H1 (cell line): ENCODE measurements around the gene CCDC178. TPM values are rescaled to one million over a fixed set of nuclear protein-coding genes. Genes with fewer than 3 reads are reported as not detected.

Experiments
- CTCF ChIA-PET: fragments of 300-600 bp; sonication (Branson Sonifier 250); formaldehyde crosslinking; loops from one replicate; lab custom pipeline; 2021; ENCODE audit not compliant: partially characterized antibody; lab: Charles Lee
- POLR2A ChIA-PET: fragments of 300-600 bp; sonication (Branson Sonifier 250); formaldehyde crosslinking; loops from one replicate; lab custom pipeline; 2021; ENCODE audit warnings: inconsistent platforms; ENCODE audit not compliant: partially characterized antibody; lab: Charles Lee
- DNase-seq, 2 experiments: peaks; one replicate each; pipeline versions ENCODE4 v3.0.0 to v3.0.0-alpha.2; 2010 to 2022; ENCODE audit warnings: low spot score in 2 of 2, low read depth in 1 of 2, mixed read lengths in 1 of 2
- FAIRE-seq: peaks from 2 replicates; lab custom pipeline; 2011; peaks lifted over from hg19 to GRCh38; lab: Jason Lieb, UNC
- H2AFZ ChIP-seq: 2 replicates; pipeline ENCODE4 v1.8.1; 2012; ENCODE audit warnings: low read length, inconsistent platforms
- H2AK5ac ChIP-seq: 2 replicates; pipeline ENCODE4 v1.6.1; 2013; ENCODE audit warnings: low read depth, low read length
- H2BK120ac ChIP-seq: replicated peaks from 2 replicates; pipeline ENCODE3; 2013; ENCODE audit warnings: low read depth, low read length, inconsistent platforms
- H2BK12ac ChIP-seq: 2 replicates; pipeline ENCODE4 v1.6.1; 2013; ENCODE audit warnings: low read depth, low read length
- H2BK15ac ChIP-seq: 2 replicates; pipeline ENCODE4 v1.6.1; 2013; ENCODE audit warnings: low read length
- H2BK20ac ChIP-seq: 2 replicates; pipeline ENCODE4 v1.6.1; 2013; ENCODE audit warnings: low read length
- H2BK5ac ChIP-seq: 2 replicates; pipeline ENCODE4 v1.6.1; 2013; ENCODE audit warnings: low read depth, low read length
- H3K14ac ChIP-seq: 2 replicates; pipeline ENCODE4 v1.6.1; 2013; ENCODE audit warnings: inconsistent platforms; ENCODE audit not compliant: insufficient read length
- H3K18ac ChIP-seq: 2 replicates; pipeline ENCODE4 v1.6.1; 2013; ENCODE audit warnings: low read length; ENCODE audit errors: extremely low read depth
- H3K23ac ChIP-seq: 2 replicates; pipeline ENCODE4 v1.6.1; 2013; ENCODE audit warnings: inconsistent platforms; ENCODE audit not compliant: insufficient read length
- H3K23me2 ChIP-seq: 2 replicates; pipeline ENCODE4 v1.6.1; 2013; ENCODE audit warnings: low read depth, low read length
- H3K27ac ChIP-seq: 2 replicates; pipeline ENCODE4 v1.6.1; 2011; ENCODE audit warnings: low read depth, low read length, inconsistent platforms
- H3K27me3 ChIP-seq, 4 experiments: replicated peaks in 1 of 4; 1 replicate in 1 of 4; 2 replicates in 3 of 4; pipeline versions ENCODE4 v1.6.1 to v1.8.1; 2011 to 2013; ENCODE audit warnings: low read length in 3 of 4, mild to moderate bottlenecking in 3 of 4, inconsistent platforms in 2 of 4, mixed read lengths in 2 of 4, moderate library complexity in 1 of 4; ENCODE audit not compliant: control insufficient read depth in 3 of 4, insufficient read depth in 3 of 4; ENCODE audit errors: extremely low read depth in 1 of 4
- H3K36me3 ChIP-seq, 4 experiments: 2 replicates each; pipeline versions ENCODE4 v1.6.1 to v1.8.1; 2011 to 2013; ENCODE audit warnings: mild to moderate bottlenecking in 4 of 4, low read length in 3 of 4, moderate library complexity in 2 of 4, control low read depth in 1 of 4, inconsistent platforms in 1 of 4; ENCODE audit not compliant: insufficient read depth in 4 of 4, control insufficient read depth in 2 of 4
- H3K4ac ChIP-seq: replicated peaks from 2 replicates; pipeline ENCODE3; 2013; ENCODE audit warnings: low read length, low read depth, mixed read lengths, inconsistent platforms; ENCODE audit not compliant: insufficient read length
- H3K4me1 ChIP-seq, 4 experiments: replicated peaks in 1 of 4; 1 replicate in 1 of 4; 2 replicates in 3 of 4; pipeline versions ENCODE4 v1.6.1 to v1.8.1; 2011 to 2013; ENCODE audit warnings: low read length in 3 of 4, inconsistent platforms in 2 of 4, mixed read lengths in 1 of 4; ENCODE audit not compliant: insufficient read depth in 4 of 4, control insufficient read depth in 3 of 4
- H3K4me2 ChIP-seq, 2 experiments: 2 replicates each; pipeline versions ENCODE4 v1.6.1 to v1.8.1; 2011 to 2013; ENCODE audit warnings: low read depth in 2 of 2, low read length in 2 of 2, control low read depth in 1 of 2, inconsistent platforms in 1 of 2, mild to moderate bottlenecking in 1 of 2; ENCODE audit not compliant: insufficient read depth in 1 of 2
- H3K4me3 ChIP-seq, 4 experiments: fragments of 200-600, 300-600 bp in 1 of 4; sonication (generic), shearing (Covaris generic), sonication (Bioruptor Twin) in 1 of 4; 2 replicates each; pipeline versions ENCODE4 v1.5.1 to v1.8.1; 2011 to 2016; ENCODE audit warnings: low read length in 4 of 4, low read depth in 3 of 4, control low read depth in 2 of 4, inconsistent platforms in 2 of 4, mild to moderate bottlenecking in 2 of 4, mixed read lengths in 1 of 4, moderate library complexity in 1 of 4; ENCODE audit not compliant: insufficient read depth in 2 of 4; ENCODE audit errors: extremely low read depth in 1 of 4
- H3K56ac ChIP-seq: replicated peaks from 2 replicates; pipeline ENCODE3; 2013; ENCODE audit warnings: low read depth, mild to moderate bottlenecking, mixed read lengths, low read length, inconsistent platforms; ENCODE audit not compliant: insufficient read length
- H3K79me1 ChIP-seq: 2 replicates; pipeline ENCODE4 v1.6.1; 2013; ENCODE audit warnings: low read depth, low read length, control low read depth
- H3K79me2 ChIP-seq, 2 experiments: 2 replicates each; pipeline versions ENCODE4 v1.6.1 to v1.8.1; 2012 to 2013; ENCODE audit warnings: low read length in 2 of 2, mild to moderate bottlenecking in 2 of 2, inconsistent platforms in 1 of 2; ENCODE audit not compliant: insufficient read depth in 2 of 2, control insufficient read depth in 1 of 2
- H3K9ac ChIP-seq, 4 experiments: replicated peaks in 1 of 4; 1 replicate in 1 of 4; 2 replicates in 3 of 4; pipeline versions ENCODE4 v1.6.1 to v1.8.1; 2011 to 2013; ENCODE audit warnings: low read depth in 3 of 4, low read length in 3 of 4, control low read depth in 2 of 4, mild to moderate bottlenecking in 2 of 4, moderate library complexity in 2 of 4, inconsistent platforms in 1 of 4; ENCODE audit errors: extremely low read depth in 1 of 4
- H3K9me3 ChIP-seq, 2 experiments: 2 replicates each; pipeline versions ENCODE4 v1.6.1 to v1.8.1; 2012 to 2013; ENCODE audit warnings: mild to moderate bottlenecking in 2 of 2, moderate library complexity in 2 of 2, control low read depth in 1 of 2, inconsistent platforms in 1 of 2, low read depth in 1 of 2, low read length in 1 of 2, mixed read lengths in 1 of 2; ENCODE audit not compliant: insufficient read depth in 2 of 2
- H4K20me1 ChIP-seq, 2 experiments: replicated peaks in 1 of 2; 2 replicates each; pipeline versions ENCODE3 to v1.8.1; 2011 to 2013; ENCODE audit warnings: inconsistent platforms in 2 of 2, low read length in 2 of 2, mild to moderate bottlenecking in 1 of 2; ENCODE audit not compliant: insufficient read depth in 2 of 2, control insufficient read depth in 1 of 2
- H4K5ac ChIP-seq: 2 replicates; pipeline ENCODE4 v1.6.1; 2013; ENCODE audit warnings: low read length, low read depth, mixed read lengths, inconsistent platforms; ENCODE audit not compliant: insufficient read length
- H4K8ac ChIP-seq: 2 replicates; pipeline ENCODE4 v1.8.0; 2013; ENCODE audit warnings: mild to moderate bottlenecking, moderate library complexity, low read length, inconsistent platforms; ENCODE audit not compliant: insufficient read depth; ENCODE audit errors: extremely low read depth
- H4K91ac ChIP-seq: replicated peaks from 2 replicates; pipeline ENCODE3; 2013; ENCODE audit warnings: low read length, mixed read lengths, inconsistent platforms; ENCODE audit not compliant: insufficient read length
- EP300 ChIP-seq, 2 experiments: IDR thresholded peaks; 1 replicate in 1 of 2; 2 replicates in 1 of 2; pipeline ENCODE4 v1.6.1; 2011 to 2012; ENCODE audit warnings: low read depth in 2 of 2, low read length in 2 of 2, mild to moderate bottlenecking in 2 of 2, borderline replicate concordance in 1 of 2, inconsistent platforms in 1 of 2, moderate library complexity in 1 of 2
- HDAC6 ChIP-seq: IDR thresholded peaks from one replicate; pipeline ENCODE4 v1.7.1; 2012; ENCODE audit warnings: low read depth, mild to moderate bottlenecking, inconsistent platforms, low read length, moderate library complexity
- NANOG ChIP-seq: IDR thresholded peaks from 2 replicates; pipeline ENCODE4 v1.6.1; 2011; ENCODE audit warnings: low read length, low read depth, mild to moderate bottlenecking, inconsistent platforms; ENCODE audit not compliant: insufficient read depth, poor library complexity, severe bottlenecking
- WGBS, 2 experiments: shearing (Covaris generic) in 1 of 2; methylation state at CpG; one replicate each; pipeline versions ENCODE4 v1.1.6 to v1.1.7; 2013 to 2015; ENCODE audit warnings: low lambda C conversion rate in 2 of 2, mixed read lengths in 2 of 2, inconsistent platforms in 1 of 2, low coverage in 1 of 2, missing lambda C conversion rate in 1 of 2; ENCODE audit not compliant: insufficient replicate concordance in 2 of 2, insufficient coverage in 1 of 2, insufficient read length in 1 of 2; ENCODE audit errors: extremely low coverage in 1 of 2, missing lambda C conversion rate in 1 of 2; 5-methylcytosine and 5-hydroxymethylcytosine counted together
- polyA plus RNA-seq, 7 experiments: library from polyadenylated mRNA; depleted of rRNA in 3 of 7; stranded (reverse) in 5 of 7; unstranded in 2 of 7; fragments of >200 nt in 5 of 7; fragments of 200-250 nt in 2 of 7; gene quantifications; 1 replicate in 5 of 7; 2 replicates in 1 of 7; 4 replicates in 1 of 7; pipeline versions ENCODE4 v1.2.1 to v1.2.3, GENCODE V29; 2011 to 2013; ENCODE audit warnings: missing spikeins in 2 of 7, mixed read lengths in 2 of 7
- total RNA-seq: library from RNA; stranded (reverse); fragmentation: NEBNext Ultra II Directional; extraction: Animal tissue kit (Norgen Biotek cat#: 25700); gene quantifications from 2 replicates; pipeline ENCODE4 v1.2.1, GENCODE V29; 2021

CCDC178 gene
- total and polyA plus RNA-seq, 2 of the 8 experiments (the other 6 are each of a cell fraction or from before 2014, with no cell fraction given): not detected

- no peaks in the 10 kb centered on the region for H3K79me1 ChIP-seq
- no peak overlapping the region for H3K27ac ChIP-seq
- DNase-seq (no peak), FAIRE-seq (no peak)
- H2AFZ ChIP-seq: no peak overlapping the region
- H2AK5ac ChIP-seq: no peak overlapping the region
- no peak overlapping the region for H3K4me3 ChIP-seq
- no peak for TF ChIP-seq HDAC6
- TF ChIP-seq NANOG: no peak
- no peak for TF ChIP-seq EP300 (IDR thresholded peaks at IDR 0.05; ENCODE audit: borderline replicate concordance in 1 of 2, low read depth in 2 of 2, low read length in 2 of 2)
- no peak overlapping the region for H3K9ac ChIP-seq
- H3K23me2 ChIP-seq: no peaks in the 10 kb centered on the region
- no peak overlapping the region for H3K18ac ChIP-seq
- H3K4me1 ChIP-seq: no peaks in the 10 kb centered on the region
- no peaks in the 10 kb centered on the region for H3K36me3 ChIP-seq
- no peak overlapping the region; the same call in 1 of the 2 replicates for H4K8ac ChIP-seq
- H3K14ac ChIP-seq: no peak overlapping the region
- no peak overlapping the region for H4K91ac ChIP-seq
- no peaks in the 10 kb centered on the region for H3K27me3 ChIP-seq
- no peaks in the 10 kb centered on the region for H3K79me2 ChIP-seq
- CTCF ChIA-PET: no interaction called here
- H3K4ac ChIP-seq: no peak overlapping the region
- H2BK5ac ChIP-seq: no peak overlapping the region
- H2BK120ac ChIP-seq: no peak overlapping the region
- H2BK12ac ChIP-seq: no peak overlapping the region
- no peak overlapping the region for H2BK15ac ChIP-seq
- H4K20me1 ChIP-seq: no peaks in the 10 kb centered on the region
- WGBS, 2 experiments: 90% methylated on average over 6 of the region's 6 CpGs; no CpG with 5 or more reads in 1 of the 2 experiments
- POLR2A ChIA-PET: no interaction called here
- H2BK20ac ChIP-seq: no peak overlapping the region
- no peak overlapping the region for H3K23ac ChIP-seq
- no peak overlapping the region for H3K56ac ChIP-seq
- no peaks in the 10 kb centered on the region for H3K9me3 ChIP-seq
- no peak overlapping the region for H3K4me2 ChIP-seq
- H4K5ac ChIP-seq: no peak overlapping the region
These were observed 377.6 kb downstream of the CCDC178 start for GRCh38 chr18:33062834-33063364.
